ENCODE measurements around the gene CDK5RAP1. TPM values are rescaled to one million over a fixed set of nuclear protein-coding genes. Genes with fewer than 3 reads are reported as not detected.

The CDK5RAP1 gene
- total RNA-seq, 4 donors from 2014 or later: 11.6 to 45.0 (median 22.4) TPM

GRCh38 chr20:33309631-33310030, 91.7 kb downstream of the CDK5RAP1 start:
- TF ChIP-seq EP300 (IDR thresholded peaks at IDR 0.05) (no peak), POLR2A (IDR thresholded peaks at IDR 0.05) (no peak), POLR2AphosphoS5 (IDR thresholded peaks at IDR 0.05) (no peak)
- TF ChIP-seq, protein P1, sequence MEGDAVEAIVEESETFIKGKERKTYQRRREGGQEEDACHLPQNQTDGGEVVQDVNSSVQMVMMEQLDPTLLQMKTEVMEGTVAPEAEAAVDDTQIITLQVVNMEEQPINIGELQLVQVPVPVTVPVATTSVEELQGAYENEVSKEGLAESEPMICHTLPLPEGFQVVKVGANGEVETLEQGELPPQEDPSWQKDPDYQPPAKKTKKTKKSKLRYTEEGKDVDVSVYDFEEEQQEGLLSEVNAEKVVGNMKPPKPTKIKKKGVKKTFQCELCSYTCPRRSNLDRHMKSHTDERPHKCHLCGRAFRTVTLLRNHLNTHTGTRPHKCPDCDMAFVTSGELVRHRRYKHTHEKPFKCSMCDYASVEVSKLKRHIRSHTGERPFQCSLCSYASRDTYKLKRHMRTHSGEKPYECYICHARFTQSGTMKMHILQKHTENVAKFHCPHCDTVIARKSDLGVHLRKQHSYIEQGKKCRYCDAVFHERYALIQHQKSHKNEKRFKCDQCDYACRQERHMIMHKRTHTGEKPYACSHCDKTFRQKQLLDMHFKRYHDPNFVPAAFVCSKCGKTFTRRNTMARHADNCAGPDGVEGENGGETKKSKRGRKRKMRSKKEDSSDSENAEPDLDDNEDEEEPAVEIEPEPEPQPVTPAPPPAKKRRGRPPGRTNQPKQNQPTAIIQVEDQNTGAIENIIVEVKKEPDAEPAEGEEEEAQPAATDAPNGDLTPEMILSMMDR (IDR thresholded peaks at IDR 0.05): no peak
- Histone ChIP-seq H3K27ac (no peak overlapping the region), H3K4me1 (no peaks in the 10 kb centered on the region), H3K4me3 (no peak overlapping the region), H3K27me3 (peaks cover 9% of the 10 kb centered on the region), H3K36me3 (no peaks in the 10 kb centered on the region), H3K9me3 (no peaks in the 10 kb centered on the region)
- ATAC-seq: no peak
- WGBS, 2 donors (ENCODE audit: low coverage in 1 of 2): no CpG with 5 or more reads among the region's 2 CpGs

Other genes starting within 250 kb of the CDK5RAP1 start
- 1 to 10 TPM in 1 of 4 donors, under 1 TPM in 1, not detected in 2; 0.42 to 2.0 TPM for gene BPIFA2, start 233.4 kb downstream of the CDK5RAP1 start, total RNA-seq
- gene BPIFA3, start 184.2 kb downstream of the CDK5RAP1 start, total RNA-seq: not detected
- gene BPIFA1, start 165.5 kb downstream of the CDK5RAP1 start, total RNA-seq: not detected
- gene BPIFB1, start 118.3 kb downstream of the CDK5RAP1 start, total RNA-seq: 100 to 1,000 TPM in 1 of 4 donors, under 1 TPM in 1, not detected in 2; 0.58 to 128 TPM
- gene SNTA1, start 42.2 kb upstream of the CDK5RAP1 start, total RNA-seq: 10 to 100 TPM; 26.8 to 54.6 (median 51.9) TPM
- gene CBFA2T2, start 88.6 kb upstream of the CDK5RAP1 start, total RNA-seq: 10 to 100 TPM; 11.1 to 17.4 (median 14.2) TPM